ENCODE measurements around the gene UBE2L5. TPM values are rescaled to one million over a fixed set of nuclear protein-coding genes. Genes with fewer than 3 reads are reported as not detected.

Gene UBE2L5
- total and polyA plus RNA-seq, 2 of the 13 experiments (the other 11 are each of a cell fraction or from before 2014, with no cell fraction given) = 0.13 TPM; not detected in 1

DNA sequence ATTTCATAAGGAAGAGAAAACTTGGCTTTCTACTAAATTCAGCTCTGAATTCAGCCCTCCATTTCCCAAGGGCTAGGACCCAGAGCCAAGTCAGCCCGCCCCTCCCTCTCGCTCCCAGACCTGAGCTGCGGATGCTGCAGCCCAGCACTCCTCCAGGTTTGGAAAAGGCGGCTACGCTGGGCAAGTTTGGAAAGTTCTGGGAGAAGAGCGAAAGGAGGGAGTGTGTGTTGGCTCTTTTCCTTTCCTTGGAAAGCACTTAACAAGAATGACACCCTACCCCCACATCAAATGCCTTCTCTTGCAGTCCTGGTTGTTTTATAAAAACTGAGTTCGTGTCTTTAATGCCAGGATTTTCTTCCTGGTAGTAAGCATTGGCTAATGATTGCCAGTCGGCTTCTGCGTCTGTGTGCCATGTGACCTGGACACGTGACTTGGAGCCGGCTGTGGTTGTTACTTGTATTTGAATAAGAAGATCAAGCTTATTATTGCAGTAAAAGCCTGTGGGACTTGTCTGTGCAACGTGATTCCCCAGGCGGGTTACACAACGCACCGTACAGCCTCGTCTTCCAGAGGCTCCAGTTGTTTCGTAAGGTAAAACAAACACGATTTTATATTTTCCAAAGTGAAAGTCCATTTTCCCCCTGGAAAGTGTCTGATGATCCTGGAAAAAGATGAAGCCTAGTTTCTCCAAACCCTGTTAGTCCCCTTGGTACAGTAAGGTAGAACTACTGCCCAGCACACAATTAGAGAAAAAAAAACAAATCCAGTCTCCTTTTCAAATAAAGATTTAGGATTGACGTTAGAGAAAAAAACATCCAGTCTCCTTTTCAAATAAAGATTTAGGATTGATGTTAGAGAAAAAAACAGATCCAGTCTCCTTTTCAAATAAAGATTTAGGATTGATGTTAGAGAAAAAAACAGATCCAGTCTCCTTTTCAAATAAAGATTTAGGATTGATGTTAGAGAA is 26.8 kb upstream of the UBE2L5 start (continued):
- TF ChIP-seq MAZ (IDR thresholded peaks at IDR 0.05; ENCODE audit: borderline replicate concordance, low read depth, low read length) (no peak), MAZ (CRISPR knock-in tag; IDR thresholded peaks at IDR 0.05; ENCODE audit: low read depth) (peak; percentile 23; the same call in 1 of the 2 replicates), ELF4 (CRISPR knock-in tag; IDR thresholded peaks at IDR 0.05; ENCODE audit: borderline replicate concordance) (no peak; the same call in 1 of the 2 replicates), SALL1 (CRISPR knock-in tag; IDR thresholded peaks at IDR 0.05) (peak; percentile 89), HNF4G (IDR thresholded peaks at IDR 0.05; ENCODE audit: borderline replicate concordance, low read depth, low read length) (peak; percentile 37; the same call in 1 of the 2 replicates), HNF4G (CRISPR knock-in tag; IDR thresholded peaks at IDR 0.05; ENCODE audit: borderline replicate concordance, low read depth) (no peak), GTF2F1 (IDR thresholded peaks at IDR 0.05; ENCODE audit: low read length) (no peak), GLI4 (CRISPR knock-in tag; IDR thresholded peaks at IDR 0.05; ENCODE audit: borderline replicate concordance) (peak; percentile 43; the same call in 1 of the 2 replicates), ZNF781 (CRISPR knock-in tag; IDR thresholded peaks at IDR 0.05; ENCODE audit: borderline replicate concordance, not compliant biosample characterization) (peak; percentile 80), MED1 (CRISPR knock-in tag; IDR thresholded peaks at IDR 0.05) (peak; percentile 82), ZNF709 (CRISPR knock-in tag; IDR thresholded peaks at IDR 0.05) (no peak)
- TF ChIP-seq, protein P1, sequence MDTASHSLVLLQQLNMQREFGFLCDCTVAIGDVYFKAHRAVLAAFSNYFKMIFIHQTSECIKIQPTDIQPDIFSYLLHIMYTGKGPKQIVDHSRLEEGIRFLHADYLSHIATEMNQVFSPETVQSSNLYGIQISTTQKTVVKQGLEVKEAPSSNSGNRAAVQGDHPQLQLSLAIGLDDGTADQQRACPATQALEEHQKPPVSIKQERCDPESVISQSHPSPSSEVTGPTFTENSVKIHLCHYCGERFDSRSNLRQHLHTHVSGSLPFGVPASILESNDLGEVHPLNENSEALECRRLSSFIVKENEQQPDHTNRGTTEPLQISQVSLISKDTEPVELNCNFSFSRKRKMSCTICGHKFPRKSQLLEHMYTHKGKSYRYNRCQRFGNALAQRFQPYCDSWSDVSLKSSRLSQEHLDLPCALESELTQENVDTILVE (CRISPR knock-in tag; IDR thresholded peaks at IDR 0.05) = 0 out of 2 replicates have a peak, but pooled peaks have one; percentile 58
- TF ChIP-seq, protein P2, sequence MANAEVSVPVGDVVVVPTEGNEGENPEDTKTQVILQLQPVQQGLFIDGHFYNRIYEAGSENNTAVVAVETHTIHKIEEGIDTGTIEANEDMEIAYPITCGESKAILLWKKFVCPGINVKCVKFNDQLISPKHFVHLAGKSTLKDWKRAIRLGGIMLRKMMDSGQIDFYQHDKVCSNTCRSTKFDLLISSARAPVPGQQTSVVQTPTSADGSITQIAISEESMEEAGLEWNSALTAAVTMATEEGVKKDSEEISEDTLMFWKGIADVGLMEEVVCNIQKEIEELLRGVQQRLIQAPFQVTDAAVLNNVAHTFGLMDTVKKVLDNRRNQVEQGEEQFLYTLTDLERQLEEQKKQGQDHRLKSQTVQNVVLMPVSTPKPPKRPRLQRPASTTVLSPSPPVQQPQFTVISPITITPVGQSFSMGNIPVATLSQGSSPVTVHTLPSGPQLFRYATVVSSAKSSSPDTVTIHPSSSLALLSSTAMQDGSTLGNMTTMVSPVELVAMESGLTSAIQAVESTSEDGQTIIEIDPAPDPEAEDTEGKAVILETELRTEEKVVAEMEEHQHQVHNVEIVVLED (CRISPR knock-in tag; IDR thresholded peaks at IDR 0.05; ENCODE audit: borderline replicate concordance) = peak; percentile 48; the same call in 1 of the 2 replicates
- TF ChIP-seq, protein P3, sequence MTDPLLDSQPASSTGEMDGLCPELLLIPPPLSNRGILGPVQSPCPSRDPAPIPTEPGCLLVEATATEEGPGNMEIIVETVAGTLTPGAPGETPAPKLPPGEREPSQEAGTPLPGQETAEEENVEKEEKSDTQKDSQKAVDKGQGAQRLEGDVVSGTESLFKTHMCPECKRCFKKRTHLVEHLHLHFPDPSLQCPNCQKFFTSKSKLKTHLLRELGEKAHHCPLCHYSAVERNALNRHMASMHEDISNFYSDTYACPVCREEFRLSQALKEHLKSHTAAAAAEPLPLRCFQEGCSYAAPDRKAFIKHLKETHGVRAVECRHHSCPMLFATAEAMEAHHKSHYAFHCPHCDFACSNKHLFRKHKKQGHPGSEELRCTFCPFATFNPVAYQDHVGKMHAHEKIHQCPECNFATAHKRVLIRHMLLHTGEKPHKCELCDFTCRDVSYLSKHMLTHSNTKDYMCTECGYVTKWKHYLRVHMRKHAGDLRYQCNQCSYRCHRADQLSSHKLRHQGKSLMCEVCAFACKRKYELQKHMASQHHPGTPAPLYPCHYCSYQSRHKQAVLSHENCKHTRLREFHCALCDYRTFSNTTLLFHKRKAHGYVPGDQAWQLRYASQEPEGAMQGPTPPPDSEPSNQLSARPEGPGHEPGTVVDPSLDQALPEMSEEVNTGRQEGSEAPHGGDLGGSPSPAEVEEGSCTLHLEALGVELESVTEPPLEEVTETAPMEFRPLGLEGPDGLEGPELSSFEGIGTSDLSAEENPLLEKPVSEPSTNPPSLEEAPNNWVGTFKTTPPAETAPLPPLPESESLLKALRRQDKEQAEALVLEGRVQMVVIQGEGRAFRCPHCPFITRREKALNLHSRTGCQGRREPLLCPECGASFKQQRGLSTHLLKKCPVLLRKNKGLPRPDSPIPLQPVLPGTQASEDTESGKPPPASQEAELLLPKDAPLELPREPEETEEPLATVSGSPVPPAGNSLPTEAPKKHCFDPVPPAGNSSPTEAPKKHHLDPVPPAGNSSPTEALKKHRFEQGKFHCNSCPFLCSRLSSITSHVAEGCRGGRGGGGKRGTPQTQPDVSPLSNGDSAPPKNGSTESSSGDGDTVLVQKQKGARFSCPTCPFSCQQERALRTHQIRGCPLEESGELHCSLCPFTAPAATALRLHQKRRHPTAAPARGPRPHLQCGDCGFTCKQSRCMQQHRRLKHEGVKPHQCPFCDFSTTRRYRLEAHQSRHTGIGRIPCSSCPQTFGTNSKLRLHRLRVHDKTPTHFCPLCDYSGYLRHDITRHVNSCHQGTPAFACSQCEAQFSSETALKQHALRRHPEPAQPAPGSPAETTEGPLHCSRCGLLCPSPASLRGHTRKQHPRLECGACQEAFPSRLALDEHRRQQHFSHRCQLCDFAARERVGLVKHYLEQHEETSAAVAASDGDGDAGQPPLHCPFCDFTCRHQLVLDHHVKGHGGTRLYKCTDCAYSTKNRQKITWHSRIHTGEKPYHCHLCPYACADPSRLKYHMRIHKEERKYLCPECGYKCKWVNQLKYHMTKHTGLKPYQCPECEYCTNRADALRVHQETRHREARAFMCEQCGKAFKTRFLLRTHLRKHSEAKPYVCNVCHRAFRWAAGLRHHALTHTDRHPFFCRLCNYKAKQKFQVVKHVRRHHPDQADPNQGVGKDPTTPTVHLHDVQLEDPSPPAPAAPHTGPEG (CRISPR knock-in tag; IDR thresholded peaks at IDR 0.05) = peak; percentile 34; the same call in 1 of the 2 replicates
- TF ChIP-seq, protein P4, sequence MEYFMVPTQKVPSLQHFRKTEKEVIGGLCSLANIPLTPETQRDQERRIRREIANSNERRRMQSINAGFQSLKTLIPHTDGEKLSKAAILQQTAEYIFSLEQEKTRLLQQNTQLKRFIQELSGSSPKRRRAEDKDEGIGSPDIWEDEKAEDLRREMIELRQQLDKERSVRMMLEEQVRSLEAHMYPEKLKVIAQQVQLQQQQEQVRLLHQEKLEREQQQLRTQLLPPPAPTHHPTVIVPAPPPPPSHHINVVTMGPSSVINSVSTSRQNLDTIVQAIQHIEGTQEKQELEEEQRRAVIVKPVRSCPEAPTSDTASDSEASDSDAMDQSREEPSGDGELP (IDR thresholded peaks at IDR 0.05; ENCODE audit: borderline replicate concordance, low read depth) = peak; percentile 58; the same call in 1 of the 2 replicates

Measured in HepG2 (cell line).